HEK293 (cell line): Measurements from ENCODE around the gene DDX49.

ENCODE experiments used
- CTCF ChIA-PET: fragments of 350-600 bp; formaldehyde crosslinking; extraction: SDS; loops from one replicate; lab custom pipeline; 2021; ENCODE audit warnings: antibody characterized with exemption; lab: Yijun Ruan, JAX
- POLR2A ChIA-PET: fragments of 300-600 bp; formaldehyde crosslinking; extraction: SDS; loops from one replicate; lab custom pipeline; 2020; ENCODE audit warnings: antibody characterized with exemption, inconsistent platforms; lab: Yijun Ruan, JAX
- H3K27ac ChIP-seq: fragments of 200-500 bp; sonication (Bioruptor generic); 2 replicates; pipeline ENCODE4 v1.5.1; 2014; ENCODE audit warnings: low read depth, low read length, control low read depth, inconsistent platforms; ENCODE audit errors: extremely low read depth
- H3K36me3 ChIP-seq, 2 experiments: fragments of 200-500 bp in 1 of 2; sonication (Bioruptor generic) in 1 of 2; 1 replicate in 1 of 2; 2 replicates in 1 of 2; pipeline ENCODE4 v1.5.1; 2014 to 2017; ENCODE audit warnings: inconsistent platforms in 2 of 2, low read length in 2 of 2; ENCODE audit not compliant: control insufficient read depth in 2 of 2, insufficient read depth in 1 of 2
- H3K4me1 ChIP-seq: fragments of 200-500 bp; sonication (Bioruptor generic); 2 replicates; pipeline ENCODE4 v1.5.1; 2014; ENCODE audit warnings: mild to moderate bottlenecking, low read length, inconsistent platforms; ENCODE audit not compliant: control insufficient read depth, insufficient read depth
- H3K4me3 ChIP-seq: 2 replicates; pipeline ENCODE4 v1.5.1; 2011; ENCODE audit warnings: low read depth, mild to moderate bottlenecking, control low read depth, low read length, moderate library complexity
- H3K9me3 ChIP-seq: fragments of 200-500 bp; sonication (Bioruptor generic); 2 replicates; pipeline ENCODE4 v1.5.1; 2014; ENCODE audit warnings: low read depth, low read length, inconsistent platforms; ENCODE audit not compliant: control insufficient read depth, insufficient read depth
- GLI2 ChIP-seq: fragments of 450-650 bp; formaldehyde crosslinking; IDR thresholded peaks from 2 replicates; pipeline ENCODE4; 2017; ENCODE audit warnings: missing biosample characterization, missing genetic modification characterization, low read depth, borderline replicate concordance
- KLF8 ChIP-seq: fragments of 450-650 bp; formaldehyde crosslinking; IDR thresholded peaks from 2 replicates; pipeline ENCODE4 v1.5.1; 2016; ENCODE audit warnings: missing biosample characterization, missing genetic modification characterization
- SCRT1 ChIP-seq: fragments of 450-650 bp; formaldehyde crosslinking; IDR thresholded peaks from 2 replicates; pipeline ENCODE4 v1.5.1; 2016; ENCODE audit warnings: missing biosample characterization, missing genetic modification characterization, borderline replicate concordance
- TRIM28 ChIP-seq: IDR thresholded peaks from 2 replicates; pipeline ENCODE4 v1.6.1; 2011; ENCODE audit warnings: low read length, control low read depth, borderline replicate concordance
- ZBTB1 ChIP-seq: fragments of 450-650 bp; formaldehyde crosslinking; IDR thresholded peaks from 2 replicates; pipeline ENCODE4 v1.5.1; 2016; ENCODE audit warnings: missing biosample characterization, missing genetic modification characterization
- ZBTB8A ChIP-seq: fragments of 450-650 bp; formaldehyde crosslinking; IDR thresholded peaks from 2 replicates; pipeline ENCODE4 v1.5.1; 2016; ENCODE audit warnings: missing biosample characterization, missing genetic modification characterization
- ZNF133 ChIP-seq: fragments of 450-650 bp; formaldehyde crosslinking; IDR thresholded peaks from 2 replicates; pipeline ENCODE4 v1.5.1; 2016; ENCODE audit warnings: missing biosample characterization, missing genetic modification characterization
- ZNF138 ChIP-seq: fragments of 450-650 bp; formaldehyde crosslinking; IDR thresholded peaks from 2 replicates; pipeline ENCODE4 v1.5.1; 2016; ENCODE audit warnings: missing biosample characterization, missing genetic modification characterization, borderline replicate concordance
- ZNF223 ChIP-seq: fragments of 450-650 bp; formaldehyde crosslinking; IDR thresholded peaks from 2 replicates; pipeline ENCODE4 v1.5.1; 2016; ENCODE audit warnings: missing biosample characterization, missing genetic modification characterization
- ZNF274 ChIP-seq, 2 experiments: fragments of 200-500 bp in 1 of 2; fragments of 450-650 bp in 1 of 2; sonication (Bioruptor generic) in 1 of 2; formaldehyde crosslinking in 1 of 2; IDR thresholded peaks; 2 replicates each; pipeline versions ENCODE4 v1.5.1 to v1.6.1; 2014 to 2016; ENCODE audit warnings: borderline replicate concordance in 1 of 2, inconsistent platforms in 1 of 2, low read length in 1 of 2, missing biosample characterization in 1 of 2, missing genetic modification characterization in 1 of 2
- ZNF311 ChIP-seq: fragments of 450-650 bp; formaldehyde crosslinking; IDR thresholded peaks from 2 replicates; pipeline ENCODE4 v1.5.1; 2017; ENCODE audit warnings: missing biosample characterization, missing genetic modification characterization, borderline replicate concordance
- ZNF335 ChIP-seq: fragments of 450-650 bp; formaldehyde crosslinking; conservative IDR thresholded peaks from 2 replicates; pipeline ENCODE4 v1.5.1; 2016; ENCODE audit warnings: missing biosample characterization, missing genetic modification characterization
- ZNF514 ChIP-seq: fragments of 450-650 bp; formaldehyde crosslinking; IDR thresholded peaks from 2 replicates; pipeline ENCODE4 v1.5.1; 2016; ENCODE audit warnings: missing biosample characterization, missing genetic modification characterization
- ZNF521 ChIP-seq: fragments of 450-650 bp; formaldehyde crosslinking; IDR thresholded peaks from 2 replicates; pipeline ENCODE4 v1.5.1; 2017; ENCODE audit warnings: missing biosample characterization, mild to moderate bottlenecking, missing genetic modification characterization
- ZNF555 ChIP-seq: fragments of 450-650 bp; formaldehyde crosslinking; conservative IDR thresholded peaks from 2 replicates; pipeline ENCODE4 v1.5.1; 2017; ENCODE audit warnings: missing biosample characterization, mild to moderate bottlenecking, missing genetic modification characterization, inconsistent platforms
- ZNF654 ChIP-seq: fragments of 450-650 bp; formaldehyde crosslinking; IDR thresholded peaks from 2 replicates; pipeline ENCODE4 v1.5.1; 2016; ENCODE audit warnings: low read depth, missing biosample characterization, missing genetic modification characterization
- ZNF670 ChIP-seq: fragments of 450-650 bp; formaldehyde crosslinking; IDR thresholded peaks from 2 replicates; pipeline ENCODE4 v1.5.1; 2016; ENCODE audit warnings: missing biosample characterization, missing genetic modification characterization, low read depth
- ZNF76 ChIP-seq: fragments of 450-650 bp; formaldehyde crosslinking; IDR thresholded peaks from 2 replicates; pipeline ENCODE4; 2016; ENCODE audit warnings: low read depth, missing biosample characterization, missing genetic modification characterization, borderline replicate concordance
- ZNF777 ChIP-seq: fragments of 450-650 bp; formaldehyde crosslinking; IDR thresholded peaks from 2 replicates; pipeline ENCODE4 v1.5.1; 2017; ENCODE audit warnings: missing biosample characterization, missing genetic modification characterization, borderline replicate concordance
- ZNF830 ChIP-seq: fragments of 450-650 bp; IDR thresholded peaks from 2 replicates; pipeline ENCODE4 v1.5.0; 2018; ENCODE audit warnings: missing biosample characterization, missing genetic modification characterization, low read depth, mild to moderate bottlenecking, moderate library complexity
- ZSCAN30 ChIP-seq: fragments of 450-650 bp; IDR thresholded peaks from 2 replicates; pipeline ENCODE4 v1.5.1; 2018; ENCODE audit warnings: missing biosample characterization, mild to moderate bottlenecking, missing genetic modification characterization, moderate library complexity
- TF ChIP-seq, protein P1 (sequence below): fragments of 450-650 bp; formaldehyde crosslinking; IDR thresholded peaks from 2 replicates; pipeline ENCODE4 v1.5.1; 2016; ENCODE audit warnings: missing biosample characterization, missing genetic modification characterization, borderline replicate concordance
- TF ChIP-seq, protein P2 (sequence below): fragments of 450-650 bp; formaldehyde crosslinking; IDR thresholded peaks from 2 replicates; pipeline ENCODE4 v1.5.1; 2016; ENCODE audit warnings: missing biosample characterization, missing genetic modification characterization
- TF ChIP-seq, protein P3 (sequence below): fragments of 450-650 bp; formaldehyde crosslinking; IDR thresholded peaks from 2 replicates; pipeline ENCODE4 v1.5.1; 2017; ENCODE audit warnings: missing biosample characterization, missing genetic modification characterization
- TF ChIP-seq, protein P4 (sequence below): fragments of 450-650 bp; formaldehyde crosslinking; IDR thresholded peaks from 2 replicates; pipeline ENCODE4 v1.5.1; 2017; ENCODE audit warnings: missing biosample characterization, missing genetic modification characterization

Gene DDX49

DNA sequence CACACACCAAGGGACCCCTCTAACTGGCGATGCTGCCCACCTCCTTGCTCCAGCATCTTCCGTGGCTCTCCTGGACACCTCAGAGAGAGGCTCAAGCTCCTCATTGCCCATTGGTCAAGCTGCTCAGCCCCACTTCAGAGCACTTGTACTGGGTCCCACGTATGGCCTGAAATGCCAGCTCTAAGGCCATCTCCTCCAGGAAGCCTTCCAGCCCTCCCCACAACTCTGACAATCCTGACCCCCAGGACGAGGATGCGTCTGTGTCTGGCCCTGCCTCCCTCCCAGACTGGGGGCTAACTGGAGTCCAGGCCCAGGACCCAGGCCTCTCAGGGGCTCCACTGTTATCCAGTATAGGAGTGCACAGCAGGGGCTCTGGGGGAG lies 29.5 kb downstream of the DDX49 start:
- no peak overlapping the region for H3K4me3 ChIP-seq
- no peaks in the 10 kb centered on the region for H3K36me3 ChIP-seq
- ChIA-PET CTCF (interaction anchor here (0.6 to 1.6 kb wide), 3 partner anchors 38 to 43 kb away, joined by 3 to 8 read pairs (median 5); no protein-coding TSS in a partner anchor), POLR2A (no interaction called here)
- TF ChIP-seq ZNF76 (tag by site-specific recombination) (no peak), ZNF223 (no peak), ZNF670 (no peak), TRIM28 (no peak), ZNF521 (no peak), ZNF274 (IDR thresholded peaks at IDR 0.05; ENCODE audit: low read length) (no peak), ZNF274 (tag by site-specific recombination; IDR thresholded peaks at IDR 0.05; ENCODE audit: borderline replicate concordance) (no peak), ZNF138 (tag by site-specific recombination) (no peak), ZNF311 (tag by site-specific recombination) (no peak), ZNF777 (tag by site-specific recombination) (no peak), ZSCAN30 (tag by site-specific recombination) (no peak), ZBTB8A (tag by site-specific recombination) (no peak)
- TF ChIP-seq, protein P1, sequence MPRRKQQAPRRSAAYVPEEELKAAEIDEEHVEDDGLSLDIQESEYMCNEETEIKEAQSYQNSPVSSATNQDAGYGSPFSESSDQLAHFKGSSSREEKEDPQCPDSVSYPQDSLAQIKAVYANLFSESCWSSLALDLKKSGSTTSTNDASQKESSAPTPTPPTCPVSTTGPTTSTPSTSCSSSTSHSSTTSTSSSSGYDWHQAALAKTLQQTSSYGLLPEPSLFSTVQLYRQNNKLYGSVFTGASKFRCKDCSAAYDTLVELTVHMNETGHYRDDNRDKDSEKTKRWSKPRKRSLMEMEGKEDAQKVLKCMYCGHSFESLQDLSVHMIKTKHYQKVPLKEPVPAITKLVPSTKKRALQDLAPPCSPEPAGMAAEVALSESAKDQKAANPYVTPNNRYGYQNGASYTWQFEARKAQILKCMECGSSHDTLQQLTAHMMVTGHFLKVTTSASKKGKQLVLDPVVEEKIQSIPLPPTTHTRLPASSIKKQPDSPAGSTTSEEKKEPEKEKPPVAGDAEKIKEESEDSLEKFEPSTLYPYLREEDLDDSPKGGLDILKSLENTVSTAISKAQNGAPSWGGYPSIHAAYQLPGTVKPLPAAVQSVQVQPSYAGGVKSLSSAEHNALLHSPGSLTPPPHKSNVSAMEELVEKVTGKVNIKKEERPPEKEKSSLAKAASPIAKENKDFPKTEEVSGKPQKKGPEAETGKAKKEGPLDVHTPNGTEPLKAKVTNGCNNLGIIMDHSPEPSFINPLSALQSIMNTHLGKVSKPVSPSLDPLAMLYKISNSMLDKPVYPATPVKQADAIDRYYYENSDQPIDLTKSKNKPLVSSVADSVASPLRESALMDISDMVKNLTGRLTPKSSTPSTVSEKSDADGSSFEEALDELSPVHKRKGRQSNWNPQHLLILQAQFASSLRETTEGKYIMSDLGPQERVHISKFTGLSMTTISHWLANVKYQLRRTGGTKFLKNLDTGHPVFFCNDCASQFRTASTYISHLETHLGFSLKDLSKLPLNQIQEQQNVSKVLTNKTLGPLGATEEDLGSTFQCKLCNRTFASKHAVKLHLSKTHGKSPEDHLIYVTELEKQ (tag by site-specific recombination), result no peak
- TF ChIP-seq, protein P2, sequence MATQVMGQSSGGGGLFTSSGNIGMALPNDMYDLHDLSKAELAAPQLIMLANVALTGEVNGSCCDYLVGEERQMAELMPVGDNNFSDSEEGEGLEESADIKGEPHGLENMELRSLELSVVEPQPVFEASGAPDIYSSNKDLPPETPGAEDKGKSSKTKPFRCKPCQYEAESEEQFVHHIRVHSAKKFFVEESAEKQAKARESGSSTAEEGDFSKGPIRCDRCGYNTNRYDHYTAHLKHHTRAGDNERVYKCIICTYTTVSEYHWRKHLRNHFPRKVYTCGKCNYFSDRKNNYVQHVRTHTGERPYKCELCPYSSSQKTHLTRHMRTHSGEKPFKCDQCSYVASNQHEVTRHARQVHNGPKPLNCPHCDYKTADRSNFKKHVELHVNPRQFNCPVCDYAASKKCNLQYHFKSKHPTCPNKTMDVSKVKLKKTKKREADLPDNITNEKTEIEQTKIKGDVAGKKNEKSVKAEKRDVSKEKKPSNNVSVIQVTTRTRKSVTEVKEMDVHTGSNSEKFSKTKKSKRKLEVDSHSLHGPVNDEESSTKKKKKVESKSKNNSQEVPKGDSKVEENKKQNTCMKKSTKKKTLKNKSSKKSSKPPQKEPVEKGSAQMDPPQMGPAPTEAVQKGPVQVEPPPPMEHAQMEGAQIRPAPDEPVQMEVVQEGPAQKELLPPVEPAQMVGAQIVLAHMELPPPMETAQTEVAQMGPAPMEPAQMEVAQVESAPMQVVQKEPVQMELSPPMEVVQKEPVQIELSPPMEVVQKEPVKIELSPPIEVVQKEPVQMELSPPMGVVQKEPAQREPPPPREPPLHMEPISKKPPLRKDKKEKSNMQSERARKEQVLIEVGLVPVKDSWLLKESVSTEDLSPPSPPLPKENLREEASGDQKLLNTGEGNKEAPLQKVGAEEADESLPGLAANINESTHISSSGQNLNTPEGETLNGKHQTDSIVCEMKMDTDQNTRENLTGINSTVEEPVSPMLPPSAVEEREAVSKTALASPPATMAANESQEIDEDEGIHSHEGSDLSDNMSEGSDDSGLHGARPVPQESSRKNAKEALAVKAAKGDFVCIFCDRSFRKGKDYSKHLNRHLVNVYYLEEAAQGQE (tag by site-specific recombination), result no peak
- H3K27ac ChIP-seq, result no peak overlapping the region
- H3K4me1 ChIP-seq, result no peaks in the 10 kb centered on the region
- no peaks in the 10 kb centered on the region for H3K9me3 ChIP-seq

DNA sequence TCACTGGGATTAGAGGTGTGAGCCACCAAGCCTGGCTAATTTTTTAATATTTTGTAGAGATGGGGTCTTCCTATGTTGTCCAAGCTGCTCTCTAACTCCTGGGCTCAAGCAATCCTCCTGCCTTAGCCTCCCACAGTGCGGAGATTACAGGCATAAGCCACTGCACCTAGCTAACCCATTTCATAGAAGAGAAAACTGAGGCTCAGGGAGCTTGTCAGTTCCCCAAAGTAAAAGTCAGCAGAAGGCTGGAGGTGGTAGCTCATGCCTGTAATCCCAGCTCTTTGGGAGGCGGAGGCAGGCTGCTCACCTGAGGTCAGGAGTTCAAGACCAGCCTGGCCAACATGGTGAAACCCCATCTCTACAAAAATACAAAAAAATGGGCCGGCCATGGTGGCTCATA lies 30.3 kb downstream of the DDX49 start:
- ChIA-PET POLR2A (no interaction called here), CTCF (interaction anchor here (0.6 to 0.9 kb wide), 3 partner anchors 21 to 83 kb away, joined by 3 read pairs; no protein-coding TSS in a partner anchor)
- H3K9me3 ChIP-seq, result no peaks in the 10 kb centered on the region
- H3K27ac ChIP-seq, result no peak overlapping the region
- no peak overlapping the region for H3K4me3 ChIP-seq
- H3K4me1 ChIP-seq, result no peaks in the 10 kb centered on the region
- H3K36me3 ChIP-seq, result no peaks in the 10 kb centered on the region
- no peak for TF ChIP-seq GLI2 (tag by site-specific recombination)
- TF ChIP-seq ZNF654 (tag by site-specific recombination), result no peak
- TF ChIP-seq, protein P3, sequence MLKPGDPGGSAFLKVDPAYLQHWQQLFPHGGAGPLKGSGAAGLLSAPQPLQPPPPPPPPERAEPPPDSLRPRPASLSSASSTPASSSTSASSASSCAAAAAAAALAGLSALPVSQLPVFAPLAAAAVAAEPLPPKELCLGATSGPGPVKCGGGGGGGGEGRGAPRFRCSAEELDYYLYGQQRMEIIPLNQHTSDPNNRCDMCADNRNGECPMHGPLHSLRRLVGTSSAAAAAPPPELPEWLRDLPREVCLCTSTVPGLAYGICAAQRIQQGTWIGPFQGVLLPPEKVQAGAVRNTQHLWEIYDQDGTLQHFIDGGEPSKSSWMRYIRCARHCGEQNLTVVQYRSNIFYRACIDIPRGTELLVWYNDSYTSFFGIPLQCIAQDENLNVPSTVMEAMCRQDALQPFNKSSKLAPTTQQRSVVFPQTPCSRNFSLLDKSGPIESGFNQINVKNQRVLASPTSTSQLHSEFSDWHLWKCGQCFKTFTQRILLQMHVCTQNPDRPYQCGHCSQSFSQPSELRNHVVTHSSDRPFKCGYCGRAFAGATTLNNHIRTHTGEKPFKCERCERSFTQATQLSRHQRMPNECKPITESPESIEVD (tag by site-specific recombination), result no peak
- no peak for TF ChIP-seq ZNF555 (tag by site-specific recombination)
- TF ChIP-seq ZNF830, result no peak
- TF ChIP-seq, protein P4, sequence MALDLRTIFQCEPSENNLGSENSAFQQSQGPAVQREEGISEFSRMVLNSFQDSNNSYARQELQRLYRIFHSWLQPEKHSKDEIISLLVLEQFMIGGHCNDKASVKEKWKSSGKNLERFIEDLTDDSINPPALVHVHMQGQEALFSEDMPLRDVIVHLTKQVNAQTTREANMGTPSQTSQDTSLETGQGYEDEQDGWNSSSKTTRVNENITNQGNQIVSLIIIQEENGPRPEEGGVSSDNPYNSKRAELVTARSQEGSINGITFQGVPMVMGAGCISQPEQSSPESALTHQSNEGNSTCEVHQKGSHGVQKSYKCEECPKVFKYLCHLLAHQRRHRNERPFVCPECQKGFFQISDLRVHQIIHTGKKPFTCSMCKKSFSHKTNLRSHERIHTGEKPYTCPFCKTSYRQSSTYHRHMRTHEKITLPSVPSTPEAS (tag by site-specific recombination), result no peak
- TF ChIP-seq SCRT1 (tag by site-specific recombination), result no peak
- TF ChIP-seq ZNF133 (tag by site-specific recombination), result no peak
- no peak for TF ChIP-seq ZBTB1 (tag by site-specific recombination)
- no peak for TF ChIP-seq KLF8 (tag by site-specific recombination)
- no peak for TF ChIP-seq ZNF514 (tag by site-specific recombination)
- no peak for TF ChIP-seq ZNF335
